Progenitor cell of endocrine pancreas (in vitro differentiated cells): ENCODE data around the gene ASS1. TPM values are rescaled to one million over a fixed set of nuclear protein-coding genes. Genes with fewer than 3 reads are reported as not detected.

Source experiments
- DNase-seq: peaks from one replicate; pipeline ENCODE4 v3.0.0; 2021; ENCODE audit warnings: low spot score; ENCODE audit not compliant: unreplicated experiment
- H3K27ac Mint-ChIP-seq: 2 replicates; pipeline ENCODE4 v1.8.0; 2021; ENCODE audit warnings: mild to moderate bottlenecking, moderate library complexity, mixed read lengths
- H3K27me3 Mint-ChIP-seq: 2 replicates; pipeline ENCODE4 v1.8.0; 2021; ENCODE audit warnings: mixed read lengths
- H3K36me3 Mint-ChIP-seq: 2 replicates; pipeline ENCODE4 v1.8.0; 2022; ENCODE audit warnings: mixed read lengths; ENCODE audit not compliant: insufficient read depth
- H3K4me1 Mint-ChIP-seq: 2 replicates; pipeline ENCODE4 v1.8.0; 2021; ENCODE audit warnings: low read depth, mixed read lengths
- H3K4me3 Mint-ChIP-seq: 2 replicates; pipeline ENCODE4 v1.8.0; 2021; ENCODE audit warnings: low read depth, mild to moderate bottlenecking, moderate library complexity, mixed read lengths
- H3K9me3 Mint-ChIP-seq: 2 replicates; pipeline ENCODE4 v1.8.0; 2021; ENCODE audit warnings: low read depth, mixed read lengths
- total RNA-seq: library from RNA; stranded (reverse); gene quantifications from 2 replicates; pipeline ENCODE4 v1.2.1, GENCODE V29; 2021
- TF ChIP-seq, protein P1 (sequence below): fragments of 200-600 bp; sonication (generic); IDR thresholded peaks from one replicate; pipeline ENCODE4 v1.5.0; 2021; ENCODE audit warnings: antibody characterized with exemption, mild to moderate bottlenecking; ENCODE audit not compliant: unreplicated experiment

The ASS1 gene
- total RNA-seq, 1 donor from 2014 or later = 6.5 TPM

DNA sequence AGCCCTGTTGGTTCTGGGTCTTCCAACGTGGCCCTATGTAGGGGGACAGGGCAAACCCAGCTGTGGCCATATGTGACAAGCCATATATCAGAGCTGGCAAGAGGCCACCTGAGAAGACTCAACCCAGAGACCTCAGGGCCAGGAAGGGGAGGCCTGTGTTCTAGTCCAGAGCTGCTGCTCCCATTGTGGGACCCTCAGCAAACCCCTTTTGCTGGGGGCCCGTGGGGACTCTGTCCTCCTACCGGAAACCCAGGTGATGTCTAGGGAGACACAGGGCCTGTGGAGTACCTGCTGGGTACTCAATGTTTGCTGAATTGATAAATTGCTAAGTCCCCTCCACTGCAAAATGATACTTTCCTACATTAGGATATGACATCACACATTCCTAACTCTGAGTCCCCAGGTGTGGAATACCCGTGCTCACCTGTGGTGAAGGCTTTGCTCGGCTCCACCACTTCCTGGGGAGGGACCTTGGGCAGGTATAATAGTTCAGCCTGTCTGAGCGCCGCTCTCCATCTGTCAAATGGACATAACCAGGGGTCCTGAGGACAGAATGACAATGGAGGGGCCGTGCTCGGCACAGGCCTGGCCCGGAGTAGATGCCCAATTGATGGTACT, 38.4 kb upstream of the ASS1 start:
- Mint-ChIP-seq H3K27me3 (no peaks in the 10 kb centered on the region), H3K4me1 (no peaks in the 10 kb centered on the region), H3K36me3 (no peaks in the 10 kb centered on the region), H3K9me3 (no peaks in the 10 kb centered on the region), H3K4me3 (no peak overlapping the region), H3K27ac (no peak overlapping the region)
- TF ChIP-seq, protein P1, sequence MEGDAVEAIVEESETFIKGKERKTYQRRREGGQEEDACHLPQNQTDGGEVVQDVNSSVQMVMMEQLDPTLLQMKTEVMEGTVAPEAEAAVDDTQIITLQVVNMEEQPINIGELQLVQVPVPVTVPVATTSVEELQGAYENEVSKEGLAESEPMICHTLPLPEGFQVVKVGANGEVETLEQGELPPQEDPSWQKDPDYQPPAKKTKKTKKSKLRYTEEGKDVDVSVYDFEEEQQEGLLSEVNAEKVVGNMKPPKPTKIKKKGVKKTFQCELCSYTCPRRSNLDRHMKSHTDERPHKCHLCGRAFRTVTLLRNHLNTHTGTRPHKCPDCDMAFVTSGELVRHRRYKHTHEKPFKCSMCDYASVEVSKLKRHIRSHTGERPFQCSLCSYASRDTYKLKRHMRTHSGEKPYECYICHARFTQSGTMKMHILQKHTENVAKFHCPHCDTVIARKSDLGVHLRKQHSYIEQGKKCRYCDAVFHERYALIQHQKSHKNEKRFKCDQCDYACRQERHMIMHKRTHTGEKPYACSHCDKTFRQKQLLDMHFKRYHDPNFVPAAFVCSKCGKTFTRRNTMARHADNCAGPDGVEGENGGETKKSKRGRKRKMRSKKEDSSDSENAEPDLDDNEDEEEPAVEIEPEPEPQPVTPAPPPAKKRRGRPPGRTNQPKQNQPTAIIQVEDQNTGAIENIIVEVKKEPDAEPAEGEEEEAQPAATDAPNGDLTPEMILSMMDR = no peak
- DNase-seq = no peak

DNA sequence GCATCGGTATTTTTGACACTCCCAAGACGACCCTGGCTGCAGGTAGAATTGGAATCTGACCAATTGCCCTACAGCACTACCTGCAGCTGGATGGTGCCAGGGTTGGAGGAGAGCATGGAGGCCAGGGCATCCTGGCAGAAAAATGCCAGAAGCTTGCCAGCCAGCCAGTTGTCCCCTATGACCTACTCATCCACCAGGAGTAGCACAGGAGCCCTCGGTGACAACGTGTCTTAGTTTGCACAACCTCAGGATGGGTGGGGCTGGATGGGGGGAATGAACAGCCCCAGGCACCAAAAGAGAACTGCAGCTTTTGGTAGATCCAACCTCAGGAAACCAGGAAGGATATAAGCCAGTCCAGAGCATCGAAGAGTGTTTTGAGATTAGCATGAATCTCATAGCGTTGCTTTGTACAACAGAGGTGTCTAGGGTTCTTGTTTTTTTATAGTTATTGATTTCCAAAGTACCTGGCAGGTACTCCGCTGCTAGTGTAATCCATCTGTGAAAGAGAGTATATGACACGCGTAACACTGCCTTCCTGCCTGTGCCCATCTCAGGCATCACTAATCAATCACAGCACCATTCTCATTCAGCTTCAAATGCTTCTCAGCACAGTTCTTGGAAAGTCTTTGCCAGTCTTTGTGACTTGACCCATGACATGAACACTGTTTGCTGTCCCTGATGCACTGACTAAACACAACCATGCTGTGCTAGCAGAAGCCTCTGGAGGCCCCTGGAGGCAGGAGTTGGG, 36.7 kb upstream of the ASS1 start:
- Mint-ChIP-seq H3K4me1 (no peaks in the 10 kb centered on the region), H3K9me3 (no peaks in the 10 kb centered on the region), H3K4me3 (no peak overlapping the region), H3K27ac (no peak overlapping the region), H3K27me3 (no peaks in the 10 kb centered on the region), H3K36me3 (no peaks in the 10 kb centered on the region)
- TF ChIP-seq, protein P1 = no peak
- DNase-seq = no peak

DNA sequence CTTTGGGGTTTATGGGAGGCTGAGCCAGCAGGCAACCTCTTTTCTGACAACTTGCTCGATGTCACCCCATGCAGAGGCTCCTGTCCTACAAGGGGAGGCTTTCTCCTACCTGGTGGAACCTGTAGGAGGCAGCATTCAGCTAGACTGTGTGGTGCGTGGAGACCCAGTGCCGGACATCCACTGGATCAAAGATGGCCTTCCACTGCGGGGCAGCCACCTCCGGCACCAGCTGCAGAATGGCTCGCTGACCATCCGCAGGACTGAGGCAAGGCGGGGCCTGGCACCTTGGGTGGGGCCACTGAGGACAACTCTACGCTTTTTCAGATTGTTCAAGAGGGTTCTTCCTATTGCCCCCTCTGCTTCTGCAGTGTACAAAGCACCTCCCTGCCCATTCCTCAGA, 36.1 kb upstream of the ASS1 start:
- Mint-ChIP-seq H3K36me3 (no peaks in the 10 kb centered on the region), H3K27me3 (no peaks in the 10 kb centered on the region), H3K4me3 (no peak overlapping the region), H3K4me1 (no peaks in the 10 kb centered on the region), H3K27ac (no peak overlapping the region), H3K9me3 (no peaks in the 10 kb centered on the region)
- TF ChIP-seq, protein P1 = no peak
- DNase-seq = no peak

DNA sequence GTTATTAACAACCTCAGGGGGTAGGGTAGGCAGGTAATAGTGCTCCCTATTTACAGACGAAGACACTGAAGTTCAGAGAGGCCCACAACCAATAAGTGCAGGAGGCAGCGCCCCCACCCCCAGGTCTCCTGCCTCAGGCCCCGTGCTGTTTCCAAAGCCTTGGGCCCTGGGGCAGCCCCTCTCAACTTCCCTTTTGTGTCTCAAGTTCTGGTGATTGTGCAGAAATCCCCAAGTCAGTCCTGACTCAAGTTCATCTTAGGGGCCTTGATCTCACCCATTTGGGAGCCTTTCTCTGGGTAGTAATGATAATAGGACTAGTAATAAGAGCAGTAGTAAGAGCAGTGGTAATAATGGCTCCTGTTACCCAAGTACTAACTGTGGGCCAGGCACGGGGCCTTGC, 35.5 kb upstream of the ASS1 start:
- H3K9me3 Mint-ChIP-seq = no peaks in the 10 kb centered on the region
- no peaks in the 10 kb centered on the region for H3K4me1 Mint-ChIP-seq
- H3K4me3 Mint-ChIP-seq = no peak overlapping the region
- H3K27me3 Mint-ChIP-seq = no peaks in the 10 kb centered on the region
- DNase-seq = no peak
- no peak overlapping the region for H3K27ac Mint-ChIP-seq
- H3K36me3 Mint-ChIP-seq = no peaks in the 10 kb centered on the region
- TF ChIP-seq, protein P1 = no peak

DNA sequence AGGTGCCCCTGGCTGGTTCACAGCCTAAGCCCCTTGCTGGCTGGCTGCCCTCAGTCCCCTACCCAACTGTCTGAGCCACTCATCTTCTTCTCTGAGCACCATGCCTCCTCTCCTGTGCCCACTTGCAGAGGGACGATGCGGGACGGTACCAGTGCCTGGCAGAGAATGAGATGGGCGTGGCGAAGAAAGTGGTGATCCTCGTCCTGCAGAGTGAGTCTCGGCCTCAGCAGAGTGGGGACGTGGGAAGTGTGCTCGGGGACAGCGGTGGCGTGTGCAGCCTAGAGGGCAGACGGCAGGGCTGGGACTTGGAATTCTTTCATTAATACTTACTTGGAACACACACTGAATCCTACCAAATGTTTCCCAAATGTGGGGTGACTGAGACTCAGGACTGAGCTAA, 34.3 kb upstream of the ASS1 start:
- Mint-ChIP-seq H3K9me3 (no peaks in the 10 kb centered on the region), H3K36me3 (no peaks in the 10 kb centered on the region)
- DNase-seq = no peak

More for the DNA sequence above, 34.3 kb upstream of the ASS1 start:
- Mint-ChIP-seq H3K4me1 (no peaks in the 10 kb centered on the region), H3K27me3 (no peaks in the 10 kb centered on the region), H3K27ac (no peak overlapping the region), H3K4me3 (no peak overlapping the region)
- TF ChIP-seq, protein P1 = no peak
